HG02678 (cell line): Measurements from ENCODE around the gene CALD1.

Experiments used
- ATAC-seq: cut with Tn5 transposase; IDR thresholded peaks from one replicate; pipeline ENCODE4 v1.9.1; 2021; ENCODE audit warnings: mild to moderate bottlenecking, moderate library complexity; ENCODE audit not compliant: unreplicated experiment

CALD1 gene

DNA sequence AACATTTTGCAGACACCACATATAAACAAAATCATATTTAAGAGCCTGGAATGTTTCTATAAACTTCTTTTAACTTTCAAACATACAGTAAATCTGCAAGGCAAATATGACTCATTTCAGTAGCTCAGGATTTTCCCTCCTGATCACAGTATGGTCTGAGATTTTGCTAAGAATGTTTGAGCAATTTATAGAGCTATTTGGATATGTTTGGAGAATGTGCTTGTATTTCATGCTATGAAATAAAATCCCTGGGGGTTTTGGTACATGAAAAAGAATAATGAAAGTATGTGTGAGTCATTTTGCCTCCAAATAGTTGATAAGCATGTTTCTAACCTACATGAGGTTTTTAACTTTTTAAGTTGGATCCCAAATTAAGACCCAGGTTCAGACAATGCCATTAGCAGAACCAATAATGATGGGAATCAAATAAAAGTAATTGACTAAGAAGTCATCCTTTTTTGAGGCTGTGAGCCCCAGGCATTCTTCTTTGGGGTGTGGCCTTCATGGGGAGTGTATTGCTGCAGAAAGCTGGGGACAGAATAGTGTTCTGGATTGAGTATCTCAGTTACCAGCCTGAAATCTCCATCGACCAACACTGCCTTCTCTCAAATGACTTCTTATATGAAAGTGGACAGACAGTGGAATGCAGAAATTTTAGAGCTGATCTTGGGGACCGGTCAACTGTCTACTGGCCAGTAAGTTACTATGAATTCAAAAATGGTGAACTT is 140.8 kb downstream of the CALD1 start:
- ATAC-seq = no peak

GRCh38 chr7:134922720-134923704 is 143.6 kb downstream of the CALD1 start:
- ATAC-seq = no peak

- no peak for ATAC-seq
These were observed 146.3 kb downstream of the CALD1 start for GRCh38 chr7:134925766-134926165.

DNA sequence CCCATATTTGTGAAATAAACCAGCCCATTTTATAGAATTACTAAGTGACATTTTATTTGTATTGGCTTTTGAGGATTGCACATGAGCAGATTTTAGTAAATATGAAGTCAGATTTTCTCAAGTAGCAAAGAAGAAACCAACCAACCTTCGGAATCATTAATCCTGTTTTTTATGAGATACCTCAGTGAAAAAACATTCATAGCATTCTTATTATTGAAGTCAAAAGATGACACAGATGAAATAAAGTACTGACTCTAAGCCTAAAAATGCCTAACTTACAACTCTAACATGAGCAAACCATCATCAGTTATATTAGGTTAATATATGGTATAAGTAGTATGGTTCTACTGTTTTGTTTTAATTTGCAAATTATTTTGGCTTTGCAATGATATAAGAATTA is 147.0 kb downstream of the CALD1 start:
- ATAC-seq = no peak

DNA sequence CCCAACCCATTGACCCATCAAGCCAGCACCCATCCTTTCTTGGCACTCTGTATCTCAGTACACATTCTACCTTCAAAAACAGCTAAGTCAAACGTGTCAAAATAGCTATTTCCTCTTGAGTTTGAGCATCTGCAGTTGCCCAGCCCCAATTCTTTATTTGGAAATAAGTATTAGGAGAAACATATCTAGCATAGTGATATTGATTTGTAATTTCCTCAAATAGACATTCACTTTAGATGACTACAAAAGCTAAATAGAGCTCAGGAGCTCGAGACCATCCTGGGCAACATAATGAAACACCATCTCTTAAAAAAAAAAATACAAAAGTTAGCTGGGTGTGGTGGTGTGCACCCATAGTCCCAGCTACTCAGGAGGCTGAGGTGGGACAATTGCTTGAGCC is 147.6 kb downstream of the CALD1 start:
- no peak for ATAC-seq

DNA sequence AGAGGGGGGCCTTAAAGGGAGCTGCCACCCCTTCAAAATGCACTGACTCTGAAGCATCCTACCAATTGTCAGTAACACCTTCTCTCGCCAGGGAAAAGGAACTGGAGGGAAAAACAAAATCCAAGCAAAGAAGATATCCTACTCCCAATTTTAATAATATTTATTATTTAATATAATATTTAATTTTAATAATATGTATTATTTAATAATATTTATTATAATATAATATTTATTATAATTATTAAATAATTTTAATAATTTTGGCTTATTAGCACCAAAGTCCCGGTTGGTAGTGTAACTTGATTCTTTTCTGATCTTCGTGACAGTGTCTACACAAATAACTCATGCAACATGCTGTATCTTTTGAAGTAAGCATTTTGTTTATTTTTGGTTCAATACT is 148.3 kb downstream of the CALD1 start:
- no peak for ATAC-seq

- no peak for ATAC-seq
These were observed 149.1 kb downstream of the CALD1 start for GRCh38 chr7:134928554-134928953.

- no peak for ATAC-seq
These were observed 152.1 kb downstream of the CALD1 start for GRCh38 chr7:134931487-134931886.

GRCh38 chr7:134932707-134933370 is 153.4 kb downstream of the CALD1 start:
- no peak for ATAC-seq

DNA sequence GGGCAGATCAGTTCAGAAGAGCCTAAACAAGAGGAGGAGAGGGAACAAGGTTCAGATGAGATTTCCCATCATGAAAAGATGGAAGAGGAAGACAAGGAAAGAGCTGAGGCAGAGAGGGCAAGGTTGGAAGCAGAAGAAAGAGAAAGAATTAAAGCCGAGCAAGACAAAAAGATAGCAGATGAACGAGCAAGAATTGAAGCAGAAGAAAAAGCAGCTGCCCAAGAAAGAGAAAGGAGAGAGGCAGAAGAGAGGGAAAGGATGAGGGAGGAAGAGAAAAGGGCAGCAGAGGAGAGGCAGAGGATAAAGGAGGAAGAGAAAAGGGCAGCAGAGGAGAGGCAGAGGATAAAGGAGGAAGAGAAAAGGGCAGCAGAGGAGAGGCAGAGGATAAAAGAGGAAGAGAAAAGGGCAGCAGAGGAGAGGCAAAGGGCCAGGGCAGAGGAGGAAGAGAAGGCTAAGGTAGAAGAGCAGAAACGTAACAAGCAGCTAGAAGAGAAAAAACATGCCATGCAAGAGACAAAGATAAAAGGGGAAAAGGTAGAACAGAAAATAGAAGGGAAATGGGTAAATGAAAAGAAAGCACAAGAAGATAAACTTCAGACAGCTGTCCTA is 154.1 kb downstream of the CALD1 start:
- ATAC-seq = no peak

GRCh38 chr7:134935701-134936100 is 156.3 kb downstream of the CALD1 start:
- no peak for ATAC-seq

- ATAC-seq = no peak
These were observed 157.6 kb downstream of the CALD1 start for GRCh38 chr7:134936893-134937510.

- no peak for ATAC-seq
These were observed 158.7 kb downstream of the CALD1 start for GRCh38 chr7:134938141-134938540.

DNA sequence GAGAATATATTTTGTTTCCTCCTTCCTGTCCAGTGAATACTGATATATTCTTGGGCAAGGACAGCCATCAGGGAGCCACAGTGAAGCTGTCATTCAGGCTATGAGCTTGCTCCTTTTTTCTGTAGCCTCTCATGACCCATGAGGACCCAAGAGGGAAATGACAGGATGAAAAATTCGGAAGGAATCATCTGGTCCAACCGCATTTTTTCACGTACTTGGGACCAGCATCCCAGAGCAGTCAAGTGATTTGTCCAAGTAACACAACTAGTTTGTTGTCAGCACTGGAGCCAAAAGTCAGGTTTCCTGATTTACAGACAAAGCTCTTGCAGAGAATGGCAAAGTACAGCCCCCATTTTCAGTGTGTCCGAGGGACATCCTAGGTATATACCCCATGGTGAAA is 159.7 kb downstream of the CALD1 start:
- ATAC-seq = no peak

DNA sequence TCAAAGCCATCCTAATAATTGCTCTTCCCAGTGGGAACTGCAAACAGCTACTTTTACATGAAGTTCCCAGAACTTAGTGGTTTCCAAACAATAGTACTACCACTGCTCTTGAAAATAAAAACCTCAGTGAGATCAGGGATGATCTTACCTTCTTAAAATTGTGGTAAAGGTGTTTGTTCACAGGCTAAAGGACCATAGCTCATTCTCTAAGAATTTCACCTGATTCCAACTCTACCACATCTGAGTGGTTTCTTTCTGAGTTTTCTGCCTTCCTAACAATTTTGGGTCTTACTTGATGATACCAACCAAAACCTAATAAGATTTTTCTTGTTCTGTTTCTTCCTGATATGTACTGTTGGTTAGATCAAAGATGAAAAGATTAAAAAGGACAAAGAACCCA is 161.3 kb downstream of the CALD1 start:
- ATAC-seq = no peak

DNA sequence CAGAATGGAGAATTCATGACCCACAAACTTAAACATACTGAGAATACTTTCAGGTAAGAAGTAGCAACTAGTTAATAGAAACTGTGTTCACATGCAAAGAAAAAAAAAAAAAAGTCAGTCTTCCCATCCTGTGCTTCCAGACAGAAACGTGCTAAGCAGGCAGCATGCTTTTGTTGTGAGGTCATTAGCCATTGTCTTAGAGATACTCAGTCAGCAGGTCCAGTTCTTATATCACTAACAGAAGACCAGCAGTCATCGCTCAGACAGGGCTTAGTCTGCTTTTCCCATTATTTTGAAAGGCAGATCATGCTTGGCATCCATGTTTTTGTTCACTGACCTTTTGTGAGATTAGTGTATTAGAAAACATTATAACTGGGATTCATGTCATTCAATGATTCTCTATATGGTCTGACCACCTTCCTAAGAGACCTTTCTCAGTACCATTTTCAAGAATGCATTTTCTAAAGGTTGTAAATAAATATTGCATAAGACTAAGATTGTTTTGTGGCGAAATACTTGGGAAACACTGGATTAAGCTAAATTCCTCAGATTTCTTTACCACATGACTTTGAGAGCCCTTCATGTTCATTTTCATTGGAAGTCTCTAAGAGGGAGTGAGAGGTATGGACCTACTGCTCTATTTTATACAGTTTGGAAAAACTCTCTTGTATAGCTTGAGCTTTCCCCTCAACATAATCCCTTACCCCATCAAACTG is 161.9 kb downstream of the CALD1 start:
- no peak for ATAC-seq

DNA sequence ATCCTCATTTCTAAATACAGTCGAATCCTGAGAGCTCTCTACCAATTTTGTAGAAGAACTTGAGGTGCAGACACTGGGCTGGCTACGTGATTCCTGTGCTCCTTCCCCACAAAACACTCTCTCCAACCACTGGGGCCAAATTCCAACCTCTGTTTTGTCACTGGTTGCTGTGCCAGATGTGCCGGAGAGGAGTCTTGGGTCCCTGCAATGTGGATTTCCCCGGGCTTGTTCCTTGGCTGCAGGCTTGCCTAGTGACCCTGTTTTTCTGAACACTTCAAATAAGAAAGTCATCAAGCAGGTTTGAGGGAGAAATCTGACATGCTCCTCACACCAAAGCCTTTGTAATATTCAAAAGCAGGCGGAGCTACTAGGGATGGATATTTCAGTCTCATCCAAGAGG is 162.5 kb downstream of the CALD1 start:
- ATAC-seq = no peak

DNA sequence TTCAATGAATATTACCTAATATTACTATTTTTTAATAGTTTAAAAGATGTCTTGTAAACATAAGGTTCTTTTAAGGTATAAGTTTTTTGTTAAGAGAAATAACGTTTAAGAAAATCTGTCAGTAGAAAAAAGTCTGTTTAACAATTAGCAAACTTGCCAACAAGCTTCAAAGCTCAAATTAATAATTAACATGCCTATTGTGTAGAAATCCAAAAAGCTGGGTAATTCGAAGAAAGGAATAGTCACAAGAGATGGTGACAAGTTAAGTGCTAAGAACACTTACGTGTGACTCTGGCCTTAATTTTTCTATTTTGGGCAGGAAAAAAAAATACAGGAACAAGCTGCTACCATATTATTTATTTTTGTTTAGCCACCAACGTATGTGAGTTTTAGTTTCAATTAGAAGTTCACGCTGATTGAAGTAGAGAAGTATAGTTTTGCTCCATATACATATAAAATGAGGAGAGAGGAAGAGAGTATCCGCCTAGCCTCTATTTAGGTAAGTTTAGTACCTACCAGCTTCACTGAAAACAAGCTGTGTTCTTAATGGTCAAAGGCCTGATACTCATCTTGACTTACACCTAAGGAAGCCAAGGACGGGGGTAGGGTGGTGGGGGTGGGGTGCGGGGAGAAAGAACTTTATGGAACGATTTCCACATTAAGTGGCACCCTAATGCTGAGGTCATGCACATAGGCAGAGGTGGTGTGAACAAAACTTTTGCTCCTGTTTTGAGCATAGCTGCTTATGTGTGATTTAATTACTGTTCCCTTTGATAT is 163.4 kb downstream of the CALD1 start:
- ATAC-seq = no peak

- ATAC-seq = peak; percentile 58
These were observed 164.5 kb downstream of the CALD1 start for GRCh38 chr7:134943785-134944400.
